Measurements from ENCODE around the gene MYT1. TPM values are rescaled to one million over a fixed set of nuclear protein-coding genes. Genes with fewer than 3 reads are reported as not detected.

The MYT1 gene
- total and polyA plus RNA-seq, 11 donors = 0.07 to 0.23 (median 0.09) TPM; not detected in 5

DNA sequence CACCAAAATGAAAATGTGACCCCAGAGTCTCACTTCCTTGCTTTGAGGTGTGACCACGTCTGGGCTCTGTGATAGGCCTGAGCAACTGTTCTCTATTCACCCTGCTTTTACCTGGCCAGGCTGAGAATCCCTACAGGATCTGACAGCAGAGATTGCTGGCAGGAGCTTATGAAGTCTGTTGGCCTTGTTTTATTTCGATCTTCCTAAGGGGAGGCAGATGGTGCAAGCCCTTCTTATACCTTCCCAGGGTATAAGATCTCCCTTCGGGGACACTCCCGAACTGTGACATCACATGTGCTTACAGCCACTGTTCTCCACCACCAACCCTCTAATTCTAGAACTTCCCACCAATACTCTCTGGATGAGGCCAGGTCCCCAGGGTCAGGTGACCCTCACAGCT, 26.8 kb downstream of the MYT1 start:
- 79 to 88% (median 81%) methylated on average over 4 of the region's 4 CpGs for WGBS, 4 donors
- Histone ChIP-seq H3K4me1 (peaks cover 0 to 8% (median 0%) of the 10 kb centered on the region in 12 donors), H3K27ac (no peak overlapping the region), H3K27me3 (peaks cover 0 to 39% (median 5%) of the 10 kb centered on the region in 9 donors), H3K36me3 (no peaks in the 10 kb centered on the region), H3K4me3 (no peak overlapping the region), H3K9me3 (no peaks in the 10 kb centered on the region)
- TF ChIP-seq, protein P1, sequence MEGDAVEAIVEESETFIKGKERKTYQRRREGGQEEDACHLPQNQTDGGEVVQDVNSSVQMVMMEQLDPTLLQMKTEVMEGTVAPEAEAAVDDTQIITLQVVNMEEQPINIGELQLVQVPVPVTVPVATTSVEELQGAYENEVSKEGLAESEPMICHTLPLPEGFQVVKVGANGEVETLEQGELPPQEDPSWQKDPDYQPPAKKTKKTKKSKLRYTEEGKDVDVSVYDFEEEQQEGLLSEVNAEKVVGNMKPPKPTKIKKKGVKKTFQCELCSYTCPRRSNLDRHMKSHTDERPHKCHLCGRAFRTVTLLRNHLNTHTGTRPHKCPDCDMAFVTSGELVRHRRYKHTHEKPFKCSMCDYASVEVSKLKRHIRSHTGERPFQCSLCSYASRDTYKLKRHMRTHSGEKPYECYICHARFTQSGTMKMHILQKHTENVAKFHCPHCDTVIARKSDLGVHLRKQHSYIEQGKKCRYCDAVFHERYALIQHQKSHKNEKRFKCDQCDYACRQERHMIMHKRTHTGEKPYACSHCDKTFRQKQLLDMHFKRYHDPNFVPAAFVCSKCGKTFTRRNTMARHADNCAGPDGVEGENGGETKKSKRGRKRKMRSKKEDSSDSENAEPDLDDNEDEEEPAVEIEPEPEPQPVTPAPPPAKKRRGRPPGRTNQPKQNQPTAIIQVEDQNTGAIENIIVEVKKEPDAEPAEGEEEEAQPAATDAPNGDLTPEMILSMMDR (IDR thresholded peaks at IDR 0.05) = no peak
- no peak for TF ChIP-seq POLR2A (IDR thresholded peaks at IDR 0.05)
- intact Hi-C loops (cut with DNase I) = no loop called here
- no peak for DNase-seq
- ATAC-seq = no peak

- DNase-seq = no peak
- intact Hi-C loops (cut with DNase I) = no loop called here
- peaks cover 0 to 51% (median 8%) of the 10 kb centered on the region in 9 donors for H3K27me3 ChIP-seq
- ATAC-seq = no peak
- no peak for TF ChIP-seq POLR2A (IDR thresholded peaks at IDR 0.05)
- TF ChIP-seq, protein P1 (IDR thresholded peaks at IDR 0.05) = no peak
- H3K27ac ChIP-seq = no peak overlapping the region
- 32 to 48% (median 37%) methylated on average over 9 of the region's 9 CpGs for WGBS, 4 donors
- H3K4me3 ChIP-seq = no peak overlapping the region
- peaks cover 0 to 8% (median 0%) of the 10 kb centered on the region in 12 donors for H3K4me1 ChIP-seq
- H3K9me3 ChIP-seq = no peaks in the 10 kb centered on the region
- no peaks in the 10 kb centered on the region for H3K36me3 ChIP-seq
These were observed 28.2 kb downstream of the MYT1 start for GRCh38 chr20:64192406-64192805.

DNA sequence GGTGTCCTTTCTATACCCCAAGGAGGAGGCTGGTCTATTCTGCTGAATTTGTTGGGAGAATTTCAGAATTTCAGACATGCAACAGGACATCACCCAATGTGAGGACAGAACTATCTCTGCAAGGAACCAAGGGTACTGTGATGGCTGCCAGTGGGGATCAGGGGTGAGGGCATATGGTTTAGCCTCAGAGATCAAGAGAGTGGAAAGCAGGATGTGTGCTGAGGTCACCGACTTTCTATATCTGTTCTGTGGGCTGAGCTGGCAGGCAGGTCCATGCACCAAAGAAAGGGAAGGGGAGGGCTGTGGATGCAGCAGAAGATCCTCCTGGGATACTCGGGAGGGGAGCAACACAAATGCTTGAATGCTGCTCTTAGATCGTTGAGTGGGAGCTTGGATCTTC, 28.8 kb downstream of the MYT1 start:
- DNase-seq = no peak
- Histone ChIP-seq H3K27me3 (peaks cover 0 to 54% (median 11%) of the 10 kb centered on the region in 9 donors), H3K27ac (no peak overlapping the region), H3K36me3 (no peaks in the 10 kb centered on the region), H3K9me3 (no peaks in the 10 kb centered on the region), H3K4me3 (no peak overlapping the region), H3K4me1 (peaks cover 0 to 8% (median 0%) of the 10 kb centered on the region in 12 donors)
- no peak for ATAC-seq
- intact Hi-C loops (cut with DNase I) = no loop called here
- TF ChIP-seq, protein P1 (IDR thresholded peaks at IDR 0.05) = no peak
- TF ChIP-seq POLR2A (IDR thresholded peaks at IDR 0.05) = no peak
- WGBS, 4 donors = 56 to 63% (median 59%) methylated on average over 3 of the region's 3 CpGs

GRCh38 chr20:64194269-64194668, 30.0 kb downstream of the MYT1 start:
- ATAC-seq (no peak), DNase-seq (no peak)
- no peaks in the 10 kb centered on the region for H3K36me3 ChIP-seq
- peaks cover 0 to 2% (median 0%) of the 10 kb centered on the region in 12 donors for H3K4me1 ChIP-seq
- TF ChIP-seq, protein P1 (IDR thresholded peaks at IDR 0.05) = no peak
- no peak for TF ChIP-seq POLR2A (IDR thresholded peaks at IDR 0.05)
- H3K4me3 ChIP-seq = no peak overlapping the region
- peaks cover 0 to 63% (median 11%) of the 10 kb centered on the region in 9 donors for H3K27me3 ChIP-seq
- intact Hi-C loops (cut with DNase I) = no loop called here
- H3K9me3 ChIP-seq = no peaks in the 10 kb centered on the region
- no peak overlapping the region for H3K27ac ChIP-seq
